Body of pancreas (tissue), 4 donors: ENCODE measurements around the gene AP4B1. TPM values are rescaled to one million over a fixed set of nuclear protein-coding genes. Genes with fewer than 3 reads are reported as not detected.

Experiments used
- ATAC-seq: fragments of 150-250 bp; one replicate; pipeline ENCODE4 v1.9.1; 2016
- DNase-seq, 4 donors: peaks; one replicate each; pipeline ENCODE4 v3.0.0-alpha.2; 2019
- H3K27ac ChIP-seq, 4 donors: fragments of 200-600 bp; sonication (generic); 1 replicate in 3 of 4; 2 replicates in 1 of 4; pipeline versions ENCODE4 v1.5.1 to v1.6.1; 2016 to 2019; ENCODE audit warnings: mild to moderate bottlenecking in 1 of 4, mixed read lengths in 1 of 4, moderate library complexity in 1 of 4
- H3K27me3 ChIP-seq, 2 donors: fragments of 200-600 bp; sonication (generic); one replicate each; pipeline ENCODE4 v1.6.0; 2016; ENCODE audit warnings: mild to moderate bottlenecking in 1 of 2
- H3K36me3 ChIP-seq, 2 donors: fragments of 200-600 bp; sonication (generic); replicated peaks in 1 of 2; 2 replicates each; pipeline ENCODE4 v1.5.1; 2016; ENCODE audit warnings: low read depth in 2 of 2; ENCODE audit not compliant: insufficient read depth in 1 of 2
- H3K4me1 ChIP-seq: fragments of 200-600 bp; sonication (generic); one replicate; pipeline ENCODE4 v1.6.0; 2016
- H3K4me3 ChIP-seq, 2 donors: fragments of 200-600 bp; sonication (generic); 1 replicate in 1 of 2; 2 replicates in 1 of 2; pipeline ENCODE4 v1.5.1; 2016 to 2019
- H3K9me3 ChIP-seq, 3 donors: fragments of 200-600 bp; sonication (generic); 1 replicate in 2 of 3; 2 replicates in 1 of 3; pipeline ENCODE4 v1.5.1; 2016
- POLR2A ChIP-seq, 3 donors: fragments of 450-650 bp; IDR thresholded peaks; one replicate each; pipeline ENCODE4 v1.6.1; 2016; ENCODE audit warnings: antibody characterized with exemption in 3 of 3, mild to moderate bottlenecking in 2 of 3
- WGBS, 2 donors: methylation state at CpG; one replicate each; pipeline ENCODE4 v1.1.5; 2017; 5-methylcytosine and 5-hydroxymethylcytosine counted together
- intact Hi-C: fragments of 100-400 bp; cut with DNase I; formaldehyde crosslinking; loops from one replicate; pipeline ENCODE4 v1.15.1; 2023
- total RNA-seq, 2 donors: library from RNA; depleted of rRNA; stranded (reverse); fragments of >200 nt; gene quantifications; one replicate each; pipeline ENCODE4 v1.1.0, GENCODE V29; 2016
- TF ChIP-seq, protein P1 (sequence below), 7 experiments: fragments of 450-650 bp in 4 of 7; fragments of 200-600 bp in 3 of 7; sonication (generic) in 3 of 7; IDR thresholded peaks; one replicate each; pipeline ENCODE4 v1.5.1; 2016 to 2019; ENCODE audit warnings: antibody characterized with exemption in 7 of 7

Gene AP4B1
- total RNA-seq, 2 donors from 2014 or later = 21.3 to 33.0 TPM

DNA sequence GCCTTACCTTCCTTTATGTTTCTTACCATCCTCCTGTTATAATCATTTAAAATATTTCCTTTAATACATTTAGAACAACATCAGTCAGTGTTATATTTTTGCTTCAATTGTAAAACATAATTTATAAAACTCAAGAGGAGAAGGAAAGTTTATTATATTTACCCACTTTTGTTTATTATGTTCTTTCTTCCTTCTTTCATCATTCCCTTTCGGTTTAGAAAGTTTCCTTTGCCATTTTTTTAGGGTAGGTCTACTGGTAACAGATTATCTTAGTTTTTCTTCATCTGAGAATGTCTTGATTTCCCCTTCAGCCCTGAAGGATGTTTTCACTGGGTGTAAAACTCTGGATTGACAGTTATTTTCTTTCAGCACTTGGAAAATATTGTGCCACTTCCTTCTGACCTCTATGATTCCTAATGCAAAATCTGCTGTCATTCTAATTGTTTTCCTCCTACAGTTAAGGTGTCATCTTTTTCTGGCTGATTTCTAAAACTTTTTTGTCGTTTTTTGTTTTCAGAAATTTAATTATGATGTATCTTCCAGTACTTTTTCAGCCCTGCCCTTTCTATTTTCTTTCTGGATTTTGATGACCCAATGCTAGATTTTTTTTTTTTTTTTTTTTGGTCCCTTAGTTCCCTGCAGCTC, 58.1 kb downstream of the AP4B1 start:
- H3K4me3 ChIP-seq = no peak overlapping the region
- no peak for DNase-seq
- no peak for ATAC-seq
- no peaks in the 10 kb centered on the region for H3K4me1 ChIP-seq
- no peaks in the 10 kb centered on the region for H3K36me3 ChIP-seq
- intact Hi-C loops = no loop called here
- 63 to 68% methylated on average over 2 of the region's 2 CpGs for WGBS, 2 donors
- H3K27me3 ChIP-seq = no peaks in the 10 kb centered on the region
- H3K9me3 ChIP-seq = no peaks in the 10 kb centered on the region
- TF ChIP-seq, protein P1, sequence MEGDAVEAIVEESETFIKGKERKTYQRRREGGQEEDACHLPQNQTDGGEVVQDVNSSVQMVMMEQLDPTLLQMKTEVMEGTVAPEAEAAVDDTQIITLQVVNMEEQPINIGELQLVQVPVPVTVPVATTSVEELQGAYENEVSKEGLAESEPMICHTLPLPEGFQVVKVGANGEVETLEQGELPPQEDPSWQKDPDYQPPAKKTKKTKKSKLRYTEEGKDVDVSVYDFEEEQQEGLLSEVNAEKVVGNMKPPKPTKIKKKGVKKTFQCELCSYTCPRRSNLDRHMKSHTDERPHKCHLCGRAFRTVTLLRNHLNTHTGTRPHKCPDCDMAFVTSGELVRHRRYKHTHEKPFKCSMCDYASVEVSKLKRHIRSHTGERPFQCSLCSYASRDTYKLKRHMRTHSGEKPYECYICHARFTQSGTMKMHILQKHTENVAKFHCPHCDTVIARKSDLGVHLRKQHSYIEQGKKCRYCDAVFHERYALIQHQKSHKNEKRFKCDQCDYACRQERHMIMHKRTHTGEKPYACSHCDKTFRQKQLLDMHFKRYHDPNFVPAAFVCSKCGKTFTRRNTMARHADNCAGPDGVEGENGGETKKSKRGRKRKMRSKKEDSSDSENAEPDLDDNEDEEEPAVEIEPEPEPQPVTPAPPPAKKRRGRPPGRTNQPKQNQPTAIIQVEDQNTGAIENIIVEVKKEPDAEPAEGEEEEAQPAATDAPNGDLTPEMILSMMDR (IDR thresholded peaks at IDR 0.05) = no peak
- TF ChIP-seq POLR2A (IDR thresholded peaks at IDR 0.05) = no peak
- no peak overlapping the region for H3K27ac ChIP-seq

Other genes with a start within 250 kb of the AP4B1 start
- gene PHTF1, start 145.3 kb downstream of the AP4B1 start, total RNA-seq = 10 to 100 TPM in 1 of 2 donors, 1 to 10 TPM in 1; 9.3 to 29.7 TPM
- 10 to 100 TPM; 14.2 to 17.4 TPM for gene RSBN1, start 92.3 kb downstream of the AP4B1 start, total RNA-seq
- 1 to 10 TPM; 2.9 to 4.6 TPM for gene PTPN22, start 33.1 kb downstream of the AP4B1 start, total RNA-seq
- gene BCL2L15, start 17.2 kb downstream of the AP4B1 start, total RNA-seq = 10 to 100 TPM; 13.5 to 28.0 TPM
- gene DCLRE1B, start 527 bp upstream of the AP4B1 start, total RNA-seq = 1 to 10 TPM; 1.3 to 2.1 TPM
- 10 to 100 TPM; 22.7 to 30.1 TPM for gene HIPK1, start 24.5 kb upstream of the AP4B1 start, total RNA-seq
- 10 to 100 TPM in 1 of 2 donors, 1 to 10 TPM in 1; 9.9 to 30.7 TPM for gene OLFML3, start 74.7 kb upstream of the AP4B1 start, total RNA-seq
- 1 to 10 TPM; 3.3 to 4.4 TPM for gene SYT6, start 249.1 kb upstream of the AP4B1 start, total RNA-seq